ENCODE measurements around the gene USP35.
"Not testable (repeated sequence)": the region's sequence is repeated elsewhere in the genome, so short reads cannot be mapped to it uniquely, and the experiment has no call there.

The USP35 gene

DNA sequence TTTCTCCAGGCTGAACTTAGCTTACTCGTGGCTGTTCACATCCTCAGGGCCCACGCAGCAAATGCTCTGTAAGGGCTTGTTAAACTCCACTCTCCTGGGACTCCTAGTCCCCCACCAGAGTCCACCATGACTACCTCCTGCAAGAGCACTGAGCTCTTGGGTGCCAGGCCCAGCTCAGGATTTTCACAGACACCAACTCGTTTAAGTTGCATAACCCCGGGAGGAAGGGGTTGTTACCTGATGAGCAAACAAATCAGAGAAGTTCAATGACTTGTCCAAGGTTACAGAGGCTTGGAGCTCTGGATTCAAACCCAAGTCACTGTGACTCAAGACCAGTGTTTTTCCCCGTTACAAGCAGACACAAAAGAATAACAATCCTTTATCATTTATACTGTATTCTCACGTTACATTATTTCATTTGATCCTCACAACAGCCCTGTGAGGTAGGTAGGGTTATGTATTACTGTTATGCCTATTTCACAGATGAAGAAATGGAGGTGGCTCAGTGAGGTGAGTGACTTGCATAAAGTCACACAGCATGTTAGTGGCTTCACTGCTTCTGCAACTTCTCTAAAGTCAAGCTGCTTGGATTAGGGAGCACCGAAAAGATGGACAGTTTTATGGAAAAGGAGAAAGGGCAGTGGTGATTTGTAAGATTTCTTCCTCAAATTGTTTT, 17.7 kb upstream of the USP35 start:
- DNase-seq = no peak

DNA sequence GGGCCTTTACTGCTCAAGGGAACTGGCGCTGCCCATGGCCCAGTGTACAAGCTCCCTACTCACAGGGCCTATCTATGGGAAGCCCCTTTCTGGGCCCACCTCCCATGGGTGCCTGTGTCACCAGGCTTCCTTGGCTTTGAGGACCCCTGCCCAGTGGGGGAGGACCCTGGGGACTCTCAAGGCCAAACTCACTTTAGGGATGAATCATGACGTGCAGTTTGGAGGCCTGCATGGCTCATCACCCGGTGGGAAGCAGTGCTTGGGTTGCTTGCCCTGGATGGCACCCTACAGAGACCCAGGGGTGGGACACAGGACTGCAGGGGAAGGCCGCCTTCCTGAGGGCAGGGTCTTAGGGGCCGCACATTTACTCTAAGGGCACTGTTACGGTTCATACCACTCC, 16.8 kb upstream of the USP35 start:
- DNase-seq = no peak

DNA sequence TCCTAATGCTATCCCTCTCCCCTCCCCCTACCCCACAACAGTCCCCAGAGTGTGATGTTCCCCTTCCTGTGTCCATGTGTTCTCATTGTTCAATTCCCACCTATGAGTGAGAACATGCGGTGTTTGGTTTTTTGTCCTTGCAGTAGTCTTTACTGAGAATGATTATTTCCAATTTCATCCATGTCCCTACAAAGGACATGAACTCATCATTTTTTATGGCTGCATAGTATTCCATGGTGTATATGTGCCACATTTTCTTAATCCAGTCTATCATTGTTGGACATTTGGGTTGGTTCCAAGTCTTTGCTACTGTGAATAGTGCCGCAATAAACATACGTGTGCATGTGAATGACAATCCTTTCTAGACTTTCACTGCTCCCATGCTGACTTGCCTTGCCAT, 12.9 kb upstream of the USP35 start:
- DNase-seq = not testable (repeated sequence)

DNA sequence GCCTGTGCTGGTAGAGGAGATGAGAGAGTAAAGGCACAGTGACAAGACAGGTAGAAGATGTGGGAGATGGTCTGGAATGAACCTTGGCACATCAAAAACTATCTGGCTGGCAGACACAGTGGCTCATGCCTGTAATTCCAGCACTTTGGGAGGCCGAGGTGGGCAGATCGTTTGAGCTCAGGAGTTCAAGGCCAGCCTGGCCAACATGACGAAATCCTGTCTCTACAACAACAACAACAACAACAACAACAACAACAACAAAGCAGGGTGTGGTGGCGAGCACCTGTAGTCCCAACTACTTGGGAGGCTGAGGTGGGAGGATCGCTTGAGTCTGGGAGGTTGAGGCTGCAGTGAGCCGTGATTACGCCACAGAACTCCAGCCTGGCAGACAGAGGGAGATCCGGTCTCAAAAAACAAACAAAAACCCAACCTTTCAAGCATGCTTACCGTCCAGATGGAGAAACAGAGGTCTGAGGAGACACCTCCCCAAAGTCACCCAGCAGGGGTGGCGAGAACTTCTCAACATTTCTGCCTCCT, 12.0 kb upstream of the USP35 start:
- no peak for DNase-seq

DNA sequence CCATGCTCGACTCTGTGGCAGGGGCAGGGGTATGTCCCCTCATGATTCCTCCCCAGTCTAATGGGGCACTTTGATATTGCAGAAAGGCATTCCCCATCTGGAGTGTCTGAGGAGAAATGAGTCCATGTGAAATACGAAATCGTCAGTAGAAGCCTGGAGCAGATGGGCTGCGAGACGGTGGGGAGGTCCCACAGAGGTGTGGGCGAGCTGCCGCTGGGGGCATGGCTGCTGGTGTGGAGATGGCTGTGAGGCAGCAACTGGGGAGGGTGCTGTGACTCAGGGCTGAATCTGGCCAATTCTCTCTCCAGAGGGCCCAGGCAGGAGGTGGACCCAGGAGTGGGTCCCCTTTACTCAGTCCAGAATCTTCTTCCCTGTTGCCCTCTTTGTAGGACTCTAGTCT, 11.5 kb upstream of the USP35 start:
- DNase-seq = no peak

DNA sequence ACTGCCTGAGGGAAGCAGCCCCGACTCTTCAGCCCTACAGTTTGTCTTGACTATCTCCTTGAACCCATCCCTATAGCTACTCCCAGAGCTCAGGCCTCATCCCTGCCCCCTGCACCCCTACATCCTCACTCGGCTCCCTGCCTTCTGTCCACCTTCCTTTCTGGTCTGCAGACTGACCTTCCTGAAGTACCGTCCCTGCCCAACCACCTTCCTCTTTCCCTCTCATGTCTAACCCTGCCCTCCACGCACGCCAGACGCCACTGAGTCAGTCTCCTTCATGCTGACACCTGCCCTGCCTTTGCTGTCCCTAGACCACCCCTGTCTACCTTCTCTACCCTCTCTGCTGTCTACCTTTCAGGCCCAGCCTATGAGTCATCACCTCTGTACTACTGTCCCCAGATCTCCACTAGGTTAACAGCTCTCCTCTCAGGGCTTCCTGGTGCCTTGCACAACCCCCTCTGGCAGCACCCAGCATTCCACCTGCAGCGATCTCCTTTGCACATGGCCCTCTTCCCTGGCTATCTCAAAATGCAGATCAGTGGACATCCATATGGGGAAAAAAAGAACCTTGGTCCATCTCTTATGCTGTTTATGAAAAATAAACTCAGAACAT, 9.2 kb upstream of the USP35 start:
- no peak for DNase-seq

DNA sequence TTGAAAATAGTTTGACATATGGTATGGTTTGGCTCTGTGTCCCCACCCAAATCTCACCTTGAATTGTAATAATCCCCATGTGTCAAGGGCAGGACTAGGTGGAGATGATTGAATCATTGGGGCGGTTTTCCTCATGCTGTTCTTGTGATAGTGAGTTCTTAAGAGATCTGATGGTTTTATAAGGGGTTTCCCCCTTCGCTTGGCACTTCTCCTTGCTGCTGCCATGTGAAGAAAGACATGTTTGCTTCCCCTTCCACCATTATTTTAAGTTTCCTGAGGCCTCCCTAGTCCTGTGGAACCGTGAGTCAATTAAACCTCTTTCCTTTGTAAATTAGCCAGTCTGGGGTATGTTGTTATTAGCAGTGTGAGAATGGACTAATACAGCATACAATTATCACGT, 8.0 kb upstream of the USP35 start:
- DNase-seq = no peak

DNA sequence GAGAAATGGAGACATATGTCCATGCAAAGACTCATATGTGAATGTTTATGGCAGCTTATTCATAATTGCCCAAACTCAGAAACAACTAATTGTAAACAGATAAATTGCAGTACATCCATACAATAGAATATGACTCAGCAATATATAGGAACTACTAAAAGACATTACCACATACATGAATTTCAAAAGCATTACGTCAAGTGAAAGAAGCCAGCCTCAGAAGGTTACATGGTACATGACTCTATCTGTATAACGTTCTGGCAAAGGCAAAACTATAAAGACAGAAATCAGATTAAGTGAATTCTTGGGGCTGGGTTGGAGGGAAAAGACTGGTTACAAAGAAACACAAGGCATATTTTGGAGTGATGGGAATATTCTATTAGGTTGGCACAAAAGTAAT, 7.5 kb upstream of the USP35 start:
- DNase-seq = no peak

DNA sequence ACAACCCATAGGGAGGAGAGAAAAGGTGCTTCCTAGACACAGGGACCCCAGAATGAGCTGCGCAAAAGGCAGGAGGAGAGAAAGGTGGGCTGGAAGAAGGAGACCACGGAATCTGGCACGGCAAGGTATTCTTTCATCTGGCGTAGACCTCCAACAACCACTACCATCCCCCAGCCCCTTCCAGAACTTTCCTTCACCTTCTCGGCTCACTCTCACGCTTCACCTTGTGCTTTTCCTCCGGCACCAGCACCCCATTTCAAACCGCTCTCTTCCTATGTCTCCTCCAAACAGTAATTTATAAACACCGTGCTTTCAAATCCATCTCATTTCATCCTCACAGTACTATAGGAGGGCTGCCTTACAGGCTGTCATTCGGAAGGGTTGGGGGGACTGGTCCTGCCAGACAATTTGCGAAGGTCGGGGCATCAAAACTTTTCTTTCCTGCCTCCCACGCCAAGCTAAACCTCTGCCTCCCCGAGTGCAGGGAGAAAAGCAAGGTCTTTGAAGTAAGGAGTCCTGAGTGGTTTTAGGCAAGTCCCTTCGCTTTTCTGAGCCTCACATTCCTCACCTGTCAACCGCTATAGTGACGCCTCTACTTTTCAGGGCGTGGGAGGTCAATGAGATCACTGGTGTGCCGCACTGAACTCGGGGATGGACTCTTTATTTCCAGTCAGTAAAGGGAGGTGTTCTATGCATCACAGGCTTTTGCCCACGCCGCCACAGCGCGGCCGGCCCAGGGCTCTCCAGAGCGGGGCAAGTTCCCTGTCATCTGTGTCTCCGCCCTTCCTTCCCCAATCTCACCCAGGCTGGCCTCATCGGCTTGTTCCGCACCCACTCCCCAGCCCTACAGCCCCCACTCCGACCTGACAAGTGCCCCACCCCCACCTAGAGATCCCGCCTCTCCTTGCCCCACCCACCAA, 1.1 kb upstream of the USP35 start:
- no peak for DNase-seq

DNA sequence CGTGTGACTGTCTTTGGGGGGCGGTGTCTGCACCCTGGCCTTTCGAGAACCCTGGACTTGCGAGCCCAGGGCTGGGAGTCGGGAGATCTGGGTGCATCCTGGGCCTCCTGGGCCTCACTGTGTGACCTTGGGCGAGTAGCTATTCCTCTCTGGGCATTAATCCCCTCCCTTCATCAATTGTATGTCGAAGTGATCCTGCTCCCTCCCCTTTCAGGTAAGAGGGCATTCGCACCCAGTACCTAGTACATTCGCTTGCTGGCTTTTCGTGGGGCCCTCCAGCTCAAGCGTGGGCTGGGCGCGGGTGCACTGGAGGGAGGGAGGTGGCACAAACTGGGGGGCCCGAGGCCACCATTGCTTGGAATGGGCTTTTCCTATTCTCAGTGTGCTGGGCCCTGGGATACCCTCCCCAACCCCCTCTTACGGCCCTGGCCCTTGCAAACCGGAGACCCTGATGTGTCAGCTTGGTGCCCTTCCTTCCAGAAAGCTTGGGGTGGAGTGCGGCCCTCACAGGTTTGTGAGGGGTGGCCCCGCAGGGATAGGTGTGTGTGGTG, 530 bp downstream of the USP35 start:
- DNase-seq = no peak

DNA sequence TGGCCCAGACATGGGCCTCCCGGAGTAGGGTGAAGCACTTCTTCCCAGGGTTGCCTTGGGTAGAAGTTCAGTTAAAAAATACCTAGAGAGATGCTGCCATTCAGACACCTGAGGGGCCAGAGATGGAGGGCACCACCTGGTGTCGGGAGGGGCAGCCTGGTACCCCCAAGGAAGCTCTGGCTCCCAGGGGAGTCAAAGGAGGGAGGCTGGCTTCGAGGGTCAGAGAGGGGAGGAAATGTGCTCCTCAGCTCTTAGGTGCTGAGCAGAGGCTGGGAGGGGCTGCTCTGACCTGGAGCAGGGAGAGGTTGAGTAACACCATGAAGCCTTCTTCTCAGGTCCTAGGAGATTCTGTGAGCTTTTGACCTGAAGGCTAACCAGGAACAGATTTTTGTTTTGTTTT, 1.1 kb downstream of the USP35 start:
- no peak for DNase-seq

DNA sequence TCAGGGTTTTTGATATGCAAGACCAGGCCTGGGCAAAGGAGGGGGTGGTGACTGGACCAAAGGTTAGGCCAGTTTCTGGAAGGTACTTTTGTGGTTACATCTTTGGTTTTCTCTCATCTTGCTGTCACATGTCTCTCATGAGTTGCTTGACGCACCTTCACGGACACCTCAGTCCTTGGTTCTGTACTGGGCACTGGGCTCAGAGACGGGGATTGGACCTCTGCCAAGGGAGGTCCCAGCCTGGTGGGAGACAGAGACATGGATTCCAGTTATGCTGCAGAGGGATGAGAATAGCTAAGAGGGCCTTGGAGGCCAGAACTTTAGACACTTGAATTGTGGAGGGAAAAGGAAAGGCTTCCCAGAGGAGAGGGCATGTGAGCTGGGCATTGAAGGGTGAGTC, 1.7 kb downstream of the USP35 start:
- no peak for DNase-seq

DNA sequence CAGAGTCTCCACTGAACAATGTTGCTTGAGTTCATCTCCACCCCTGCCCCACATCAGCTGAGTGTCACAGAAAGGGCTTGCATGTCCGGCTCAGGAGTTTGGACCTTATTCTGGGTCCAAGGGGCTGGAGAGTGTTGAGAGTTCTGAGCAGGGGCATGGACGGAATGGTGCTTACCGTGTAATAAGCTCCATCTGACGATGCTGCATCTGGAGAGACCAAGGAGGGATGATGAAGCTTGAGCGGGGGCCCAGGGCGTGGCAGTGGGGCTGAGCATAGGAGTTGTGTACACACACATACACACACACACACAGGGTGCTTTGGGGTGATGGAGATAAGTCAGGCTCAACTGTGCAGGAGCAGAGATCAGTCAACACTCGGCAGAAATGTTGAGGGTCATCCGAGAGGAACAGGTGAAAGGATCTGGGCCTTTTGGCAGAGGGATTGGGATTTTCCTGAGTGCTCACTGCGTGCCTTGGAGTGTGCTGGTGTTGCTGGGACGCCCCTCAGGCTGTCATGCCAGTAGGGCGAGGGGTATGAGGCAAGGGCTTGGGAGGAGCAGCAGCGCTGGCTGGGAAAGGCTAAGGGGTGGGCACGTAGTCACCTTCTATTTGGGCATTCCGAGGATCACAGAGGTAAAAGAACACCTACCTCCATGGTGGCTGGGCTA, 2.3 kb downstream of the USP35 start:
- DNase-seq = no peak

DNA sequence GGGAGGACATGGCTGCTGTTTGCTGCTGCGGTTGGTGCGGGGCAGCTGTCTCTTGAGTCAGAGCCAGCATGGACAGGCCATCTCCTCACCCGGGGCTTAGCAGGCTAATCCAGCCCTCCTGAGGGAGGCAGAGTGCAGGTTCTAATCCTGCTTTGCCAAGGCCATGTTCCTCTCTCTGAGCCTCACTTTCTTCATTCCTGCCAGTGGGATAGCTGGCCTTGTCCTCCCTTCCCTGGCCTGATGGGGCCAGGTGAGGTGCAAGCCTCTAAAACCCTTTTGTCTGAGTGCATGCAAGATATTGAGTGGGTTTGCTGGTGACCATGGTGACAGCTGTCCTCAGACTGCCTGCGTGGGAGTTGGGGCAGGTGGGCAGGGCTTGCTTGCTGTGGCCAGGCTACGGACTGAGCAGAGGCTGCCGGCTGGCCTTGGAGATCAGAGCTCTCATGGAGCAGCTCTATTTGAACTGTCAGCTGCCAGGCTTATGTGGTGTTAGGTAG, 3.6 kb downstream of the USP35 start:
- DNase-seq = peak; percentile 15

DNA sequence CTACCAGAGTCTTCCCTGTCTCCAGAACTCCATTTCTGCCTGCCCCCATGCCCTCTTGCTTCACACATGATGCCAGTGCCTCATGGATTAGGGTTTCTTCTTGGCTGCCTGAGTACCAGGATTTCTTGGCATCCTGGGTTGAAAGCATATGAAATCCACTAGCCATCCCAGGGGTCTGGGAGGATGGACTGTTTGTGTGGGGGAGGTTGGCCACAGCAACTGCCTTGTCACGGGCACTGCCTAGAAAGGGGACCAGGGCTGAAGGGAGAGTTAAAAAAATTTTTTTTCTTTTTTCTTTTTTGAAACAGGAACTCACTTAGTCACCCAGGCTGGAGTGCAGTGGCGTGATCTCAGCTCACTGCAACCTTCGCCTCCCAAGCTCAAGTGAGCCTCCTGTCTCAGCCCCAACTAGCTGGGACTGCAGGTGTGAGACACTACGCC, 4.2 kb downstream of the USP35 start:
- no peak for DNase-seq

DNA sequence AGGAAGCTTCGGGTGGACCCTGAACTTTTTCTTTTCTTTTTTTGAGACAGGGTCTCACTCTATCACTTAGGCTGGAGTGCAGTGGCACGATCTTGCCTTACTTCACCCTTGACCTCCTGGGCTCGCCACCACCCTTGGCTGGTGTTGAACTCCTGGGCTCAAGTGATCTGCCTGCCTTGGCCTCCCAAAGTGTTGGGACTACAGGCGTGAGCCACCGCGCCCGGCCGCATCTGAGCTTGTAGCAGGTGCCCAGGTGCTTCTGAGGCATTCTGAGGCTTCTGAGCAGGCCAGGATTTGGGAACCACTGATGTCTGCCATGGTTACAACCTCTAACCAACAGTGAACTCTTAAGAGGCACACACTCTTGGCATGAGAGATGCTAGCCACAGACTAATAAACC, 5.1 kb downstream of the USP35 start:
- DNase-seq = no peak

DNA sequence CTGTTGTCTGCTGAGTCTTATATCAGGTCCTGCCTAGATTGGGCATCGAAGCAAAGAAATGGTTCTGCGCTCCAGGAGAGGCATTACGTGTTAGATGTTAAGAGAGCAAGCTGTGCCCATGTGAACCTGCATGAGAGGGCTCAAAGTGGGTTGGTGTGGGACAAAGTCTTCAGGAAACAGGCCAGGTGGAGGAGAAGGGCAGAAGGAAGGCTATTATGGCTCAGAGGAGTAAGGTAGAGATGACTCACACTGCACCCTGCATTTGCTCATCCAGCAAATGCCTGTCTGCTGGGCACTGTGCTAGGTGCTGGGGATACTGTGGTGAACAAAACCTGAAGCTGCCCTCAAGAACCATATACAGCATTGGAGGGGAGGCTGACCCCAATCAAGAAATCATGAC, 5.8 kb downstream of the USP35 start:
- DNase-seq = no peak

DNA sequence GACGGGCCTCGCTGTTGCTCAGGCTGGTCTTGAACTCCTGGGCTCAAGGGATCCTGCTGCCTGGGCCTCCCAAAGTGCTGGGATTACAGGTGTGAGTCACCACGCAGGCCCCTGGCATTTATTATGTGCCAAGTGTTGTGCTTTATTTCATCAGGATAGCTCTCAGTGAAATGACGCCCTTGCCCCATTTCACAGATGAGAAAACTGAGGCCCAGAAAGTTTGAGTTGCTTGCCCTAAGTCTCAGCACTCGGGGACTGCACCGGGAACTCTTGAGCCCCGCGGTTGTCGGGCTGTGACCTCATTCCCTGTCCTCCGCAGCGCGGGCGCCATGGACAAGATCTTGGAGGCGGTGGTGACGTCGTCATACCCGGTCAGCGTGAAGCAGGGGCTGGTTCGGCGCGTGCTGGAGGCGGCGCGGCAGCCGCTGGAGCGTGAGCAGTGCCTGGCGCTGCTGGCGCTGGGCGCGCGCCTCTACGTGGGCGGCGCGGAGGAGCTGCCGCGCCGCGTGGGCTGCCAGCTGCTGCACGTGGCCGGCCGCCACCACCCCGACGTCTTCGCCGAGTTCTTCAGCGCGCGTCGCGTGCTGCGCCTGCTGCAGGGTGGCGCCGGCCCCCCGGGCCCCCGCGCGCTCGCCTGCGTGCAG, 7.3 kb downstream of the USP35 start:
- DNase-seq = no peak

DNA sequence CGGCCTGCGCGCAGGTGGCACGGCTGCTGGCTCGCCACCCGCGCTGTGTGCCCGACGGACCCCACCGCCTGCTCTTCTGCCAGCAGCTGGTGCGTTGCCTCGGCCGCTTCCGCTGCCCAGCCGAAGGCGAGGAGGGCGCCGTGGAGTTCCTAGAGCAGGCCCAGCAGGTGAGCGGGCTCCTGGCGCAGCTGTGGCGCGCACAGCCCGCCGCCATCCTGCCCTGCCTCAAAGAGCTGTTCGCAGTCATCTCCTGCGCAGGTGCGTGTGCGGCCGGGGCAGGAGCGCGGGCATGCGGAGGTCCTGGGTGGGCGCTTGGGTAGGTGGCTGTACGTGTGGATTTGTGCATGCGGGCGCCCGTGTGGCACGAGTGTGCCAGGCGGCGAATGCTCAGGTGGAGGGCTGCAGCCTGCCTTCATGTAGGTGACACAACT, 8.0 kb downstream of the USP35 start:
- no peak for DNase-seq

DNA sequence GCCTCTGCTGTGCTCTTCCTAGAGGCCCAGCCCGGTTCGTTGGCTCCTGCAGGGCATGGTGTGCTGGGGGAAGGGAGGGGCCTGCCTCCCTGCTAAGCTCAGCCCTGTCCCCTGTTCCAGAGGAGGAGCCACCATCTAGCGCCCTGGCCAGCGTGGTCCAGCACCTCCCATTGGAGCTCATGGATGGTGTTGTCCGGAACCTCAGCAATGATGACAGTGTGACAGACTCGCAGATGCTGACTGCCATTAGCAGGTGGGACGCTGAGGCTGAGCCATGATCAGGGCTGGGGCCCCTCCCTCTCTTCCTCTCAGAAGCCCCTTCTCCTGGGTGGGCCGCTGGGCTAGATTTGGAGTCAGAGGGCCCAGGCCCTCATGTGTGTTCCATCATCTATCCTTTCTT, 9.1 kb downstream of the USP35 start:
- DNase-seq = no peak

DNA sequence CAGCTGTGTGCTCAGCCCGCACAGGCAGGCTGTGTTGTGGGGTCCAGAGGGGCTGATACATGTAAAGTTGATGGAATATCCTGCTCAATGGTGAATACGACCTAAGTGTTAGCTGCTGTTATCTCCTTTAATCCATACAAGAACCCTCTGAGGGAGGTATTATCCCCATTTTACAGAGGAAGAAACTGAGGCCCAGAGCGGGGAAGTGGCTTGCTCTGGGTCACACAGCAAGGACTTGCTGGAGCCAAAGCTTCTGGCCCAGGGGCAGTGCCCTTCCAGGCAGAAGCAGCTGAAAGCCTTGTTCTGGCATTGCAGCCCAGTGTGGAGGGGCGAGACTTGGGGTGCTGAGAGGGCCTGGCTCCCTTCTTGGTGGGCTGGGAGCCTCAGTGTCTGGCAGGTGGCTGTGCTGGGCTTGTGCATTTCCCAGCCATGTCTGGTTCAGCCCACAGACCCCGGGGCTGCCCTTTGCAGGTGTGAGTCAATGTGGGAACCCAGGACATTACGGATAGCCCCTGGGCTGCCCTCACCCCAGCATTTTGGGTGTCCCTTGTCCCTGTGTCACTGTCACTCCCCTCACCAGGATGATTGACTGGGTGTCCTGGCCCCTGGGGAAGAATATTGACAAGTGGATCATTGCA, 10.4 kb downstream of the USP35 start:
- DNase-seq = no peak

DNA sequence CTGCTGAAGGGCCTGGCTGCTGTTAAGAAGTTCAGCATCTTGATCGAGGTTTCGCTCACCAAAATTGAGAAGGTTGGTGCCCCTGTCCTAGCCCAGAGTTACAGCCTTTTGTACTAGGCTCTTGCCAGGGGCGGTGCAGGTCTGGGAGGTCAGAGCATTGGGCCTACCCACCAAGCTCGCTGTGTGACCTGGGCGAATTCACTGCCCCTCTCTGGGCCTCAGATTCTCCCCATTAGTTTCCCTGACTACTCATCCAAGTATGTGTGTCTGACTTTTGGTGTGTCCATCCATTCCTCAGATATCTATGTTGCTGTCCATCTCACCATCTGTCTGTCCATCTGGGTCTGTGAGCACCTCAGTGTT, 10.9 kb downstream of the USP35 start:
- DNase-seq = no peak
